ENCODE results near the gene RSPRY1.

DNA sequence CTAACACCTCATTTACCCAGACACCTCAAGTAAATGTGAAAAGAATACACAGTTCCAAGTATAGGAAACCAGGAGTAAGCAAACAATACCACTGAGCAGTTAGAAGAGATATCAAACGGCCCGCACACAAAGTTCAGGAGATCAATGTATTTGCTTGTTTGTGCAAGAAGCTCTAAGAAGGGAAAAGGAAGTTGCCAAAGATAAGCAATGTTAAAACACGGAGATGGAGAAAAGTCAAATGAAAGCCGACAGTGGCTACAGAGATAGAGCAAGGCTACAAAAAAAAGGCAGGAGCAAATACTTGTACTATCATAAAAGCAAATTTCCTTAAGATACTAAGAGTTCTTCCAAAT lies 29.8 kb upstream of the RSPRY1 start:
- TF ChIP-seq SIN3A (IDR thresholded peaks at IDR 0.05; ENCODE audit: borderline replicate concordance, insufficient read depth, low read length), result no peak
- no peak for TF ChIP-seq TAF1 (IDR thresholded peaks at IDR 0.05; ENCODE audit: borderline replicate concordance, insufficient read depth, low read length)
- TF ChIP-seq POLR2AphosphoS5 (IDR thresholded peaks at IDR 0.05; ENCODE audit: low read depth, low read length), result no peak
